ENCODE results near the gene NAA10. TPM values are rescaled to one million over a fixed set of nuclear protein-coding genes. Genes with fewer than 3 reads are reported as not detected.

Gene NAA10
- total and polyA plus RNA-seq, 2 experiments from 2014 or later = 83.5 to 118 TPM

- Histone ChIP-seq H3K4me1 (ENCODE audit: insufficient read depth) (no peaks in the 10 kb centered on the region), H4K20me1 (ENCODE audit: insufficient read depth, poor library complexity, severe bottlenecking) (no peaks in the 10 kb centered on the region), H3K27me3 (peaks cover 29% of the 10 kb centered on the region), H2AFZ (no peak within 1 kb of the TSS), H3K27ac (no peak within 1 kb of the TSS), H3K79me2 (no peaks in the 10 kb centered on the region), H3K9me3 (ENCODE audit: low read depth) (no peaks in the 10 kb centered on the region), H3K36me3 (replicated peaks; ENCODE audit: insufficient read depth, low read depth) (no peaks in the 10 kb centered on the region), H3K4me2 (peak within 1 kb of the TSS; percentile 68), H3K4me3 (no peak within 1 kb of the TSS), H3K9me2 (replicated peaks; ENCODE audit: insufficient read depth) (no peaks in the 10 kb centered on the region)
- TF ChIP-seq EZH2 (IDR thresholded peaks at IDR 0.05; ENCODE audit: borderline replicate concordance) = peak; percentile 32
- no peak for TF ChIP-seq CTCF (IDR thresholded peaks at IDR 0.05; ENCODE audit: poor library complexity)
- DNase-seq (ENCODE audit: low spot score) = no peak
- WGBS (ENCODE audit: low lambda C conversion rate, missing lambda C conversion rate) = 55% methylated on average over 25 of the region's 94 CpGs
These were observed 48.6 kb downstream of the NAA10 start, which contains the start of gene L1CAM for GRCh38 chrX:153885968-153886903. Gene L1CAM (minus strand): TSS chrX:153886173. CDS start chrX:153875836, 10,337 bp downstream.

GRCh38 chrX:153885208-153885787, 49.5 kb downstream of the NAA10 start:
- no peak for TF ChIP-seq EZH2phosphoT487 (IDR thresholded peaks at IDR 0.05; ENCODE audit: low read depth, severe bottlenecking, unreplicated experiment)
- TF ChIP-seq CTCF (IDR thresholded peaks at IDR 0.05; ENCODE audit: poor library complexity) = no peak
- TF ChIP-seq EZH2 (IDR thresholded peaks at IDR 0.05; ENCODE audit: borderline replicate concordance) = no peak
- Histone ChIP-seq H3K9me2 (replicated peaks; ENCODE audit: insufficient read depth) (no peaks in the 10 kb centered on the region), H3K79me2 (no peaks in the 10 kb centered on the region), H3K4me2 (peak overlapping the region; percentile 53), H3K4me3 (no peak overlapping the region), H4K20me1 (ENCODE audit: insufficient read depth, poor library complexity, severe bottlenecking) (no peaks in the 10 kb centered on the region), H3K9me3 (ENCODE audit: low read depth) (no peaks in the 10 kb centered on the region), H3K27me3 (peaks cover 29% of the 10 kb centered on the region), H3K4me1 (ENCODE audit: insufficient read depth) (no peaks in the 10 kb centered on the region), H3K36me3 (replicated peaks; ENCODE audit: insufficient read depth, low read depth) (no peaks in the 10 kb centered on the region), H3K27ac (no peak overlapping the region), H2AFZ (no peak overlapping the region)
- 48% methylated on average over 15 of the region's 32 CpGs for WGBS (ENCODE audit: low lambda C conversion rate, missing lambda C conversion rate)
- no peak for DNase-seq (ENCODE audit: low spot score)

- Histone ChIP-seq H3K9me2 (replicated peaks; ENCODE audit: insufficient read depth) (no peaks in the 10 kb centered on the region), H3K4me1 (ENCODE audit: insufficient read depth) (no peaks in the 10 kb centered on the region), H3K4me2 (no peak overlapping the region), H3K9me3 (ENCODE audit: low read depth) (no peaks in the 10 kb centered on the region), H3K27me3 (peaks cover 29% of the 10 kb centered on the region), H3K36me3 (replicated peaks; ENCODE audit: insufficient read depth, low read depth) (no peaks in the 10 kb centered on the region), H3K27ac (no peak overlapping the region), H4K20me1 (ENCODE audit: insufficient read depth, poor library complexity, severe bottlenecking) (no peaks in the 10 kb centered on the region), H3K4me3 (no peak overlapping the region), H3K79me2 (no peaks in the 10 kb centered on the region), H2AFZ (no peak overlapping the region)
- DNase-seq (ENCODE audit: low spot score) = no peak
- TF ChIP-seq EZH2phosphoT487 (IDR thresholded peaks at IDR 0.05; ENCODE audit: low read depth, severe bottlenecking, unreplicated experiment) (no peak), EZH2 (IDR thresholded peaks at IDR 0.05; ENCODE audit: borderline replicate concordance) (no peak), CTCF (IDR thresholded peaks at IDR 0.05; ENCODE audit: poor library complexity) (no peak)
- WGBS (ENCODE audit: low lambda C conversion rate, missing lambda C conversion rate) = 71% methylated on average over 6 of the region's 6 CpGs
These were observed 50.2 kb downstream of the NAA10 start for GRCh38 chrX:153884590-153884989.

Measured in hepatocyte (in vitro differentiated cells).